ENCODE measurements around the gene HEATR5A. TPM values are rescaled to one million over a fixed set of nuclear protein-coding genes. Genes with fewer than 3 reads are reported as not detected.

Gene HEATR5A
- total and polyA plus RNA-seq, 9 of the 15 experiments (the other 6 are each of a cell fraction or from before 2014, with no cell fraction given) = 8.0 to 50.9 (median 23.0) TPM

GRCh38 chr14:31277085-31277484, 143.3 kb downstream of the HEATR5A start:
- POLR2A ChIA-PET = no interaction called here
- H3K9me1 ChIP-seq (ENCODE audit: control insufficient read depth, insufficient read depth, low read length) = no peaks in the 10 kb centered on the region
- H3K36me3 ChIP-seq (ENCODE audit: control insufficient read depth, insufficient read depth, low read length) = no peaks in the 10 kb centered on the region
- FAIRE-seq = no peak
- WGBS (ENCODE audit: insufficient coverage, low coverage, missing lambda C conversion rate) = 40% methylated on average over 1 of the region's 1 CpG
- H3K4me2 ChIP-seq (ENCODE audit: insufficient read depth, low read length) = no peak overlapping the region
- 0 out of 2 replicates have a peak, but pooled peaks cover 2% of the 10 kb centered on the region for H3K9me3 ChIP-seq (replicated peaks; ENCODE audit: control insufficient read depth, insufficient read depth, low read depth, low read length)
- in situ Hi-C loops (cut with MboI) = no loop called here
- no peak overlapping the region for H3K4me3 ChIP-seq
- no peak for ATAC-seq
- H3K79me2 ChIP-seq (ENCODE audit: control insufficient read depth, insufficient read depth, low read length) = no peaks in the 10 kb centered on the region
- H2AFZ ChIP-seq (ENCODE audit: low read depth, low read length) = no peak overlapping the region
- H3K27ac ChIP-seq (ENCODE audit: extremely low read depth, low read depth, low read length) = no peak overlapping the region
- intact Hi-C loops (cut with micrococcal nuclease) = no loop called here
- no peaks in the 10 kb centered on the region for H3K27me3 ChIP-seq (ENCODE audit: control insufficient read depth in 2 of 2, insufficient read depth in 2 of 2, low read length in 2 of 2)
- H4K20me1 ChIP-seq (replicated peaks; ENCODE audit: control insufficient read depth, insufficient read depth, low read length) = no peaks in the 10 kb centered on the region
- CTCF ChIA-PET (ENCODE audit: low intra/inter-chr PET ratio) = no interaction called here
- DNase-seq (ENCODE audit: extremely low read depth in 1 of 4, low spot score in 3 of 4) = no peak
- BruUV-seq (replicated peaks) = no TSS peak
- TF ChIP-seq TARDBP (IDR thresholded peaks at IDR 0.05) (no peak), SP2 (IDR thresholded peaks at IDR 0.05; ENCODE audit: extremely low read depth, low read depth, low read length, poor library complexity, severe bottlenecking) (no peak), USF1 (CRISPR knock-in tag; IDR thresholded peaks at IDR 0.05) (no peak), TFE3 (CRISPR knock-in tag; IDR thresholded peaks at IDR 0.05) (no peak), MYNN (IDR thresholded peaks at IDR 0.05) (no peak), MYNN (CRISPR knock-in tag; IDR thresholded peaks at IDR 0.05) (no peak), PRMT5 (CRISPR knock-in tag; IDR thresholded peaks at IDR 0.05) (no peak), FOXK1 (CRISPR knock-in tag; IDR thresholded peaks at IDR 0.05; ENCODE audit: borderline replicate concordance) (no peak), PRPF4 (IDR thresholded peaks at IDR 0.05; ENCODE audit: insufficient read depth, low read depth, low read length, poor library complexity, severe bottlenecking) (no peak)
- no peaks in the 10 kb centered on the region; a peak in 1 of 5 replicates for H3K4me1 ChIP-seq (replicated peaks in 1 of 2; ENCODE audit: control insufficient read depth in 2 of 2, insufficient read depth in 2 of 2, low read length in 2 of 2)
- no peak overlapping the region for H3K9ac ChIP-seq (ENCODE audit: insufficient read depth in 1 of 2, low read depth in 2 of 2, low read length in 2 of 2)
